HCT116 (cell line): ENCODE results near the gene NFIC. TPM values are rescaled to one million over a fixed set of nuclear protein-coding genes. Genes with fewer than 3 reads are reported as not detected.
A peak's percentile ranks its signal among the peaks of the same experiment; 100 is the strongest.

Experiments
- ATAC-seq: fragments of 200-7000 bp; cut with Tn5 transposase; 2 replicates; pipeline ENCODE4 v1.9.1; 2020; ENCODE audit warnings: mild to moderate bottlenecking, moderate library complexity
- BruUV-seq: library from RNA; stranded (reverse); fragments of 400-500 nt; replicated peaks from 2 replicates; lab custom pipeline; 2021; lab: Mats Ljungman, UMichigan
- CTCF ChIA-PET: fragments of 300-600 bp; sonication (Branson Sonifier 250); formaldehyde crosslinking; loops from one replicate; lab custom pipeline; 2021; ENCODE audit warnings: antibody characterized with exemption; lab: Charles Lee
- POLR2A ChIA-PET: fragments of 300-600, 350-600 bp; sonication (Branson Sonifier 250); formaldehyde crosslinking; loops from one replicate; lab custom pipeline; 2021; ENCODE audit warnings: antibody characterized with exemption; lab: Charles Lee
- RAD21 ChIA-PET, 2 experiments: fragments of 300-600 bp; sonication (Branson Sonifier 250); formaldehyde crosslinking; loops; one replicate each; lab custom pipeline; 2023; ENCODE audit warnings: low total read pairs in 2 of 2; ENCODE audit not compliant: uncharacterized antibody in 2 of 2, unreplicated experiment in 2 of 2, low non-redundant PET in 1 of 2; lab: Charles Lee
- DNase-seq: peaks from one replicate; pipeline ENCODE4 v3.0.0-alpha.2; 2010; ENCODE audit warnings: low read depth, low spot score
- H2AFZ ChIP-seq: fragments of 200-600 bp; shearing (Covaris generic), sonication (generic); 2 replicates; pipeline ENCODE4 v1.6.1; 2017; ENCODE audit warnings: low read depth, mixed run types, mixed read lengths, antibody characterized with exemption, low read length; ENCODE audit not compliant: poor library complexity, severe bottlenecking
- H3K27ac ChIP-seq: 2 replicates; pipeline ENCODE4 v1.5.1; 2012; ENCODE audit warnings: low read depth, low read length
- H3K27me3 ChIP-seq: fragments of 200-600 bp; sonication (generic); 2 replicates; pipeline ENCODE4 v1.6.1; 2016; ENCODE audit warnings: mixed run types, low read length, mixed read lengths; ENCODE audit not compliant: insufficient read depth
- H3K36me3 ChIP-seq, 2 experiments: fragments of 200-500 bp in 1 of 2; fragments of 200-600 bp in 1 of 2; sonication (Bioruptor generic) in 1 of 2; sonication (generic) in 1 of 2; 2 replicates each; pipeline versions ENCODE4 v1.5.1 to v1.6.1; 2014 to 2016; ENCODE audit warnings: low read length in 2 of 2, inconsistent platforms in 1 of 2, mixed read lengths in 1 of 2, mixed run types in 1 of 2; ENCODE audit not compliant: insufficient read depth in 2 of 2, control insufficient read depth in 1 of 2
- H3K4me1 ChIP-seq, 2 experiments: fragments of 200-600 bp in 1 of 2; sonication (generic) in 1 of 2; 2 replicates each; pipeline versions ENCODE4 v1.5.1 to v1.6.1; 2012 to 2017; ENCODE audit warnings: low read length in 2 of 2, inconsistent platforms in 1 of 2, mild to moderate bottlenecking in 1 of 2, mixed read lengths in 1 of 2, mixed run types in 1 of 2, moderate library complexity in 1 of 2; ENCODE audit not compliant: insufficient read depth in 2 of 2, control insufficient read depth in 1 of 2
- H3K4me2 ChIP-seq: fragments of 200-600 bp; sonication (generic); 2 replicates; pipeline ENCODE4 v1.6.1; 2017; ENCODE audit warnings: mixed run types, low read length, mixed read lengths
- H3K4me3 ChIP-seq, 2 experiments: fragments of 200-600 bp in 1 of 2; sonication (generic) in 1 of 2; replicated peaks in 1 of 2; 2 replicates each; pipeline ENCODE4 v1.5.1; 2011 to 2016; ENCODE audit warnings: low read length in 2 of 2, control low read depth in 1 of 2, low read depth in 1 of 2, mild to moderate bottlenecking in 1 of 2, mixed read lengths in 1 of 2, mixed run types in 1 of 2
- H3K79me2 ChIP-seq: fragments of 200-600 bp; sonication (generic); 2 replicates; pipeline ENCODE4 v1.6.1; 2017; ENCODE audit warnings: mild to moderate bottlenecking, mixed run types, low read length, moderate library complexity, mixed read lengths; ENCODE audit not compliant: insufficient read depth
- H3K9ac ChIP-seq: fragments of 200-600 bp; sonication (generic); 2 replicates; pipeline ENCODE4 v1.6.1; 2016; ENCODE audit warnings: low read length, mixed read lengths
- H3K9me2 ChIP-seq: fragments of 200-600 bp; sonication (generic), shearing (Covaris generic); 2 replicates; pipeline ENCODE4 v1.6.1; 2017; ENCODE audit warnings: mixed run types, mild to moderate bottlenecking, moderate library complexity; ENCODE audit not compliant: insufficient read depth
- H3K9me3 ChIP-seq, 2 experiments: fragments of 200-500 bp in 1 of 2; fragments of 200-600 bp in 1 of 2; sonication (Bioruptor generic) in 1 of 2; sonication (generic) in 1 of 2; 2 replicates each; pipeline ENCODE4 v1.6.1; 2014 to 2017; ENCODE audit warnings: low read length in 2 of 2, mixed read lengths in 2 of 2, inconsistent platforms in 1 of 2, low read depth in 1 of 2, mild to moderate bottlenecking in 1 of 2, mixed run types in 1 of 2, moderate library complexity in 1 of 2; ENCODE audit not compliant: control insufficient read depth in 1 of 2, insufficient read depth in 1 of 2
- H4K20me1 ChIP-seq: fragments of 200-600 bp; sonication (generic), shearing (Covaris generic); 2 replicates; pipeline ENCODE4 v1.6.1; 2017; ENCODE audit warnings: mixed run types, mild to moderate bottlenecking, moderate library complexity; ENCODE audit not compliant: insufficient read depth
- CEBPB ChIP-seq: IDR thresholded peaks from 2 replicates; pipeline ENCODE4 v1.6.1; 2012; ENCODE audit warnings: low read depth
- CTCF ChIP-seq, 3 experiments: fragments of 200-600 bp in 1 of 3; sonication (generic) in 1 of 3; IDR thresholded peaks in 2 of 3; conservative IDR thresholded peaks in 1 of 3; 2 replicates each; pipeline ENCODE4 v1.5.1; 2012 to 2017; ENCODE audit warnings: low read depth in 2 of 3, low read length in 2 of 3, antibody characterized with exemption in 1 of 3, borderline replicate concordance in 1 of 3, control low read depth in 1 of 3, mild to moderate bottlenecking in 1 of 3, mixed read lengths in 1 of 3, mixed run types in 1 of 3, moderate library complexity in 1 of 3; ENCODE audit not compliant: insufficient read depth in 1 of 3
- EZH2 ChIP-seq: fragments of 200-600 bp; sonication (generic); IDR thresholded peaks from 2 replicates; pipeline ENCODE4 v1.6.1; 2017; ENCODE audit warnings: antibody characterized with exemption, mixed run types
- EZH2phosphoT487 ChIP-seq: fragments of 200-600 bp; IDR thresholded peaks from 2 replicates; pipeline ENCODE4 v1.6.1; 2018; ENCODE audit warnings: antibody characterized with exemption, borderline replicate concordance
- FOSL1 ChIP-seq: IDR thresholded peaks from 2 replicates; pipeline ENCODE4 v1.6.1; 2012; ENCODE audit warnings: low read depth
- RAD21 ChIP-seq: IDR thresholded peaks from 2 replicates; pipeline ENCODE4 v1.6.1; 2012; ENCODE audit warnings: low read depth, mild to moderate bottlenecking
- SIN3A ChIP-seq: IDR thresholded peaks from 2 replicates; pipeline ENCODE4 v1.6.1; 2012; ENCODE audit warnings: low read depth
- SRF ChIP-seq: IDR thresholded peaks from 2 replicates; pipeline ENCODE4 v1.6.1; 2012; ENCODE audit warnings: low read depth
- intact Hi-C: fragments of 100-400 bp; cut with micrococcal nuclease; formaldehyde crosslinking; loops from 2 replicates; pipeline ENCODE4 v1.10.0; 2022
- total RNA-seq: library from RNA; stranded (reverse); gene quantifications from one replicate; pipeline ENCODE4 v1.2.1, GENCODE V29; 2021; ENCODE audit not compliant: unreplicated experiment
- TF ChIP-seq, protein P1 (sequence below): IDR thresholded peaks from 2 replicates; pipeline ENCODE4 v1.6.1; 2012; ENCODE audit warnings: low read depth
- TF ChIP-seq, protein P2 (sequence below): IDR thresholded peaks from 2 replicates; pipeline ENCODE4 v1.6.1; 2011; ENCODE audit warnings: mild to moderate bottlenecking, low read length, moderate library complexity; ENCODE audit not compliant: insufficient replicate concordance; ENCODE audit errors: extremely low read depth

The NFIC gene
- total RNA-seq, 1 experiment from 2014 or later: 116 TPM

GRCh38 chr19:3380829-3381228 lies 14.4 kb downstream of the NFIC start (continued):
- no peak for TF ChIP-seq FOSL1

DNA sequence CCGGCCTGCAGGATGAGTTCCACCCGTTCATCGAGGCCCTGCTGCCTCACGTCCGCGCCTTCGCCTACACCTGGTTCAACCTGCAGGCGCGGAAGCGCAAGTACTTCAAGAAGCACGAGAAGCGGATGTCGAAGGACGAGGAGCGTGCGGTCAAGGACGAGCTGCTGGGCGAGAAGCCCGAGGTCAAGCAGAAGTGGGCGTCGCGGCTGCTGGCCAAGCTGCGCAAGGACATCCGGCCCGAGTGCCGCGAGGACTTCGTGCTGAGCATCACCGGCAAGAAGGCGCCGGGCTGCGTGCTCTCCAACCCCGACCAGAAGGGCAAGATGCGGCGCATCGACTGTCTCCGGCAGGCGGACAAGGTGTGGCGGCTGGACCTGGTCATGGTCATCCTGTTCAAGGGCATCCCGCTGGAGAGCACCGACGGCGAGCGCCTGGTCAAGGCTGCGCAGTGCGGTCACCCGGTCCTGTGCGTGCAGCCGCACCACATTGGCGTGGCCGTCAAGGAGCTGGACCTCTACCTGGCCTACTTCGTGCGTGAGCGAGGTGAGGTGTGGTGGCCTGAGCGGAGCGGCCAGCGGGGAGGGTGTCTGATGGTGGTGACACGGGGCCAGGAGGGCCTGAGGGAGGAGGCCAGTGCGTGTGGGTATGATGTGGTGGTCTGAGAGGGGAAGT lies 15.5 kb downstream of the NFIC start:
- BruUV-seq: TSS peak; percentile 78
- no peak overlapping the region for H3K9ac ChIP-seq
- peaks cover 99% of the 10 kb centered on the region for H3K79me2 ChIP-seq
- ATAC-seq: no peak
- H3K9me2 ChIP-seq: no peaks in the 10 kb centered on the region
- no peaks in the 10 kb centered on the region for H3K27me3 ChIP-seq
- H3K9me3 ChIP-seq: no peaks in the 10 kb centered on the region
- H3K4me1 ChIP-seq: peaks cover 22 to 49% of the 10 kb centered on the region in 2 experiments
- TF ChIP-seq CTCF (IDR thresholded peaks at IDR 0.05 in 2 of 3, conservative IDR thresholded peaks at IDR 0.05 in 1 of 3; ENCODE audit: borderline replicate concordance in 1 of 3, insufficient read depth in 1 of 3, low read depth in 2 of 3, low read length in 2 of 3) (no peak), SRF (no peak), RAD21 (no peak), CEBPB (no peak), EZH2phosphoT487 (no peak), FOSL1 (no peak), SIN3A (no peak), EZH2 (no peak)
- TF ChIP-seq, protein P1, sequence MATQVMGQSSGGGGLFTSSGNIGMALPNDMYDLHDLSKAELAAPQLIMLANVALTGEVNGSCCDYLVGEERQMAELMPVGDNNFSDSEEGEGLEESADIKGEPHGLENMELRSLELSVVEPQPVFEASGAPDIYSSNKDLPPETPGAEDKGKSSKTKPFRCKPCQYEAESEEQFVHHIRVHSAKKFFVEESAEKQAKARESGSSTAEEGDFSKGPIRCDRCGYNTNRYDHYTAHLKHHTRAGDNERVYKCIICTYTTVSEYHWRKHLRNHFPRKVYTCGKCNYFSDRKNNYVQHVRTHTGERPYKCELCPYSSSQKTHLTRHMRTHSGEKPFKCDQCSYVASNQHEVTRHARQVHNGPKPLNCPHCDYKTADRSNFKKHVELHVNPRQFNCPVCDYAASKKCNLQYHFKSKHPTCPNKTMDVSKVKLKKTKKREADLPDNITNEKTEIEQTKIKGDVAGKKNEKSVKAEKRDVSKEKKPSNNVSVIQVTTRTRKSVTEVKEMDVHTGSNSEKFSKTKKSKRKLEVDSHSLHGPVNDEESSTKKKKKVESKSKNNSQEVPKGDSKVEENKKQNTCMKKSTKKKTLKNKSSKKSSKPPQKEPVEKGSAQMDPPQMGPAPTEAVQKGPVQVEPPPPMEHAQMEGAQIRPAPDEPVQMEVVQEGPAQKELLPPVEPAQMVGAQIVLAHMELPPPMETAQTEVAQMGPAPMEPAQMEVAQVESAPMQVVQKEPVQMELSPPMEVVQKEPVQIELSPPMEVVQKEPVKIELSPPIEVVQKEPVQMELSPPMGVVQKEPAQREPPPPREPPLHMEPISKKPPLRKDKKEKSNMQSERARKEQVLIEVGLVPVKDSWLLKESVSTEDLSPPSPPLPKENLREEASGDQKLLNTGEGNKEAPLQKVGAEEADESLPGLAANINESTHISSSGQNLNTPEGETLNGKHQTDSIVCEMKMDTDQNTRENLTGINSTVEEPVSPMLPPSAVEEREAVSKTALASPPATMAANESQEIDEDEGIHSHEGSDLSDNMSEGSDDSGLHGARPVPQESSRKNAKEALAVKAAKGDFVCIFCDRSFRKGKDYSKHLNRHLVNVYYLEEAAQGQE: no peak
- TF ChIP-seq, protein P2, sequence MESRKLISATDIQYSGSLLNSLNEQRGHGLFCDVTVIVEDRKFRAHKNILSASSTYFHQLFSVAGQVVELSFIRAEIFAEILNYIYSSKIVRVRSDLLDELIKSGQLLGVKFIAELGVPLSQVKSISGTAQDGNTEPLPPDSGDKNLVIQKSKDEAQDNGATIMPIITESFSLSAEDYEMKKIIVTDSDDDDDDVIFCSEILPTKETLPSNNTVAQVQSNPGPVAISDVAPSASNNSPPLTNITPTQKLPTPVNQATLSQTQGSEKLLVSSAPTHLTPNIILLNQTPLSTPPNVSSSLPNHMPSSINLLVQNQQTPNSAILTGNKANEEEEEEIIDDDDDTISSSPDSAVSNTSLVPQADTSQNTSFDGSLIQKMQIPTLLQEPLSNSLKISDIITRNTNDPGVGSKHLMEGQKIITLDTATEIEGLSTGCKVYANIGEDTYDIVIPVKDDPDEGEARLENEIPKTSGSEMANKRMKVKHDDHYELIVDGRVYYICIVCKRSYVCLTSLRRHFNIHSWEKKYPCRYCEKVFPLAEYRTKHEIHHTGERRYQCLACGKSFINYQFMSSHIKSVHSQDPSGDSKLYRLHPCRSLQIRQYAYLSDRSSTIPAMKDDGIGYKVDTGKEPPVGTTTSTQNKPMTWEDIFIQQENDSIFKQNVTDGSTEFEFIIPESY: no peak
- no peak overlapping the region for H2AFZ ChIP-seq
- POLR2A ChIA-PET: no interaction called here
- H4K20me1 ChIP-seq: no peaks in the 10 kb centered on the region
- no peak overlapping the region for H3K4me2 ChIP-seq
- no peak for DNase-seq
- peaks cover 5 to 11% of the 10 kb centered on the region in 2 experiments; a peak in 2 of 4 replicates for H3K36me3 ChIP-seq
- H3K27ac ChIP-seq: no peak overlapping the region; the same call in 1 of the 2 replicates
- CTCF ChIA-PET: no interaction called here
- RAD21 ChIA-PET: no interaction called here
- intact Hi-C loops: no loop called here
- H3K4me3 ChIP-seq: no peak overlapping the region
